NCI-H446 (cell line): ENCODE results near the gene UMAD1.

Experiments used
- DNase-seq, 2 experiments: peaks; one replicate each; lab custom pipeline; 2025; lab: John Stamatoyannopoulos, UW

Gene UMAD1

DNA sequence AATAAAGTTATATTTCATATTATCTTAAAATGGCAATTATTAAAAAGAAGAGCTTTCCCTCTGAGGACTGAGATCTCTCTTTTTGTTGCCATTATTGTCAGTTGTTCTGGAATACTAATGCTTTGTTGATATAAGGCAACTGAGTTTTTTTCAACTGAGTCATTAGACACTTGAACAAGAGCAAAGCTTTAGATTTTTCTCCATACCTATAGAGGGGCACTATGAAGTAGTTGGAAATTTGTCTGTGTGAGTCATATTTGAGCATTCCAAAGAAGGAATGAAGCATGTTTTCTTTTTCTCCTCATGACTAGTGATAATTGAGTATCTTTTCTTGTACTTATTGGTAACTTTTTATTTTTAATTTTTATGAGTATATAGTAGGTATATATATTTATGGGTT lies 53.3 kb downstream of the UMAD1 start:
- peak in 1 of 2 experiments; percentile 21 for DNase-seq

DNA sequence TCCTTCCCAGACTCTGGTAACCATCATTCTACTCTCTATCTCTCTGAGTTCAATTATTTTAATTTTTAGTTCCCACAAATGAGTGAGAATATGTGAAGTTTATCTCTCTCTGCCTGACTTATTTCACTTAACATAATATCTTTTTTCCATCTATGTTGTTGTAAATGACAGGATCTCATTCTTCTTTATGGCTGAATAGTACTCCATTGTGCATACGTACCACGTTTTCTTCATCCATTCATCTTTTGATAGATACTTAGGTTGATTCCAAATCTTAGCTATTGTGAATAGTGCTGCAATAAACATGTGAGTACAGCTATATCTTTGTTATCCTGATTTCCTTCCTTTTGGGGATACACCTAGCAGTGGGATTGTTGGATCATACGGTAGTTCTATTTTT lies 54.0 kb downstream of the UMAD1 start:
- DNase-seq, result no peak

DNA sequence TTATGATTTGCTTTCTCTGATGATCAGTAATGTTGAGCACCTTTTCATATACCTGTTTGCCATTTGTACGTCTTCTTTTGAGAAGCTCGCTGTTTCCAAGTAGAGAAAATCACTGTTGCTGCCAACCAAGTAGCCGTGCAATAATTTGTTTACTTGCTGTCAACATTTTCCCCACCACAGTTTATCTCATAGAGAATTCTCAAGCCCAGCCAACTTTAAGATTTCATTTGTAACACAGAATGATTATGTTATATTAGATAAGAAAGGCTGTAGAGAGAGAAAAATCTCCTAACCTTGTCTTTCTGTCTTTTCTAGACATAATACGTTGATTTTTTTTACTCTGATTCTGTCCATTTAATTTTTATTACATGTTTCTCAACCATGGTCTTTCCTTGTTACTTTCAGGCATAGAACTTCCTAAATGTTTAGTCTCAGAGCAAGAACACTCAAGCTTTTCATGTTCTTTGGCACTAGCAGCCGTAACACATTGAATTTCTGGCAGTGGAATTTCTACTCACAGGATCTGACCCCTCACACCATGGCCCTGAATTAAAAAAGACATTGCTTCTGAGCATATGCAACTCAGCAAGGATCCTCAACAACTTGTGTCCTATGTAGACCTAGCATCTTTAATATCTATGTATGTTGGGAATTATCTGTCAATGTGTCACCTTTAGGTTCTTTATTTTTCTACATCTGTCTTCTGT lies 54.7 kb downstream of the UMAD1 start:
- DNase-seq, result peak; percentile 38 to 68

- DNase-seq, result peak; percentile 77 to 89
Observed at GRCh38 chr7:7696458-7697119, 56.0 kb downstream of the UMAD1 start.

DNA sequence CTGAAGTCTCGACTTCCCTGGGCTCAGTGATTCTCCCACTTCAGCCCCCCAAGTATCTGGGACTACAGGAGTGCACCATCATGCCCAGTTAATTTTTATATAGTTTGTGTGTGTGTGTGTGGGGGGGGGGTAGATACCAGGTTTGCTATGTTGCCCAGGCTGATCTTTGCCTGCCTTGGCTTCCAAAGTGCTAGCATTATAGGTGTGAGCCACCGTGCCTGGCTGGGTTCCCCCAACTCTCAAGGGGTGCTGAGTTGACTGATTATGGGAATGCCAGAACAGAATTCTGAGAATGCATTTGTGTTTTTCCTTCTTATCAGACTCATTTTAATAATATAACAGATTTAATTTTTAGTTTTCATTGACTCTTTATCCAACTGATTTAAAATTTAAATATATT lies 58.4 kb downstream of the UMAD1 start:
- DNase-seq, result no peak

DNA sequence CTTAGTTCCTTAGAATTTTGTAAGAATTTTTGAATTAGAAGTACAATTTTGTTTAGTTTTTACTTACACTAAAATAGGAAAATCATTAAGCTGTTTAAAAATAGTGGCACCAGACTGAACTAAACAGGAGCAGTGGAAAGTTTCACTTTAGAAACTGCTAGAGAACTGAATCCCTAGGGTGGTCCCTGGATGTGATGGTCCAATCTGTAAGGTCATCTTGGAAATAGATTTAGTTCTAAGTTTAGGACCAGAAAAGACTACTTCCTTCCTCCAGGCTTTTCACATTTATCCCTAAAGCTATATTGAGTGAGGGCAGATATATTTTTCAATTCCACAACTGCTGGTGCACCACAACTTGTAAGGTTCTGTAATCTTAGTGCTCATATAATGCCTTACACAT lies 58.8 kb downstream of the UMAD1 start:
- DNase-seq, result no peak

DNA sequence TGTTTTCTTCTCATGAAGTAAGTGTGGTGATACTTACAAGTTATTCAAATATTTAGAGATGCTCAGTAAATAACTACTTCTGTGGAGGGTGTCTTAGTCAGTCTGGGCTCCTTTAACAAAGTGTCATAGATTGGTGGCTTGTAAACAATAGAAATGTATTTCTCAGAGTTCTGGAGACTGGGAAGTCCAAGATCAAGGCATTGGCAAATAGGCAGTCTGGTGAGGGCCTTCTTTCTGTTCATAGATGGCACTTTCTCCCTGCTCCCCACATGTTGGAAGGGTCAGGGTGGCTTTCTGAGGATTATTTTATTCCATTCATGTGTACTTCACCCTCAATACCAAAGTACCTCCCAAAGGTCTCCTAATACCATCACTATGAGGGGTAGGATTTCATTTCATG lies 59.4 kb downstream of the UMAD1 start:
- no peak for DNase-seq

GRCh38 chr7:7701527-7701926 lies 61.0 kb downstream of the UMAD1 start:
- no peak for DNase-seq

DNA sequence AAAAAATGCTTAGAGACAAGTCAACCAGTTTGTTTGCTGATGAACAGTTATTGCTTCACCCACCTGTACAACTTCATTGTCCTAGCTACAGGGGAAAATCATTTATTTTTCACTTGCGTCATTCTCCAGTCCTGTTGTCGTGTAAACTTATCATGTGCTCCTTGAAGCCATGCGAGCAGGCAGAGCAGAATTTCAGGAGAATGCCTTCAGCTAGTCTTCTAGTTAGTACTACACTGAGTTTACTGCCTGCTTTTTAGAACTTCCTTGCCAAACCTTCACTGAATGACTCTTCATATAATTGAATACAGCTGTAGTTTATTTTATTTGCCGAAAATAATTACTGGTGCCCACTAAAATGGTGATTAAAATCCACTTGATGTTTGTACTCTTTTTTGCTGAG lies 62.3 kb downstream of the UMAD1 start:
- peak in 1 of 2 experiments; percentile 35 for DNase-seq

GRCh38 chr7:7703427-7703826 lies 62.9 kb downstream of the UMAD1 start:
- DNase-seq, result no peak

DNA sequence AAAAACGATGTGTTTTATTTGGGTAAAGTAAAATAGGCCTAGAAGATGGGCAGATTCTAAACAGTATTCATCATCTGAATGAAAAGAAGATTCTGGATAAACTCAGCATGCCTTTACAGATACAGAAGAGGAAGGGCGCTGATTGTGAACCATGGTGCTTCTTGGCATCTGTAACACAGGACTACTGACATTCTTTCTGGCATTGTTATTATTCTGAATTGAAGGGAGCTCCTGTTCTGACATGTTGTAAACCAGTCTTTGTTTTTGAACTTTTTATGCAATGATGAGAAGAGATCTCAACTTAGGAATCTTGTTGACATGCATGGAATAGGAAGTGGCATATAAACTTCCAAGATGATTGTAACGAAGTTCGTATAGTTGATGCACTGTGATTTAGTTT lies 64.3 kb downstream of the UMAD1 start:
- DNase-seq, result peak in 1 of 2 experiments; percentile 15

DNA sequence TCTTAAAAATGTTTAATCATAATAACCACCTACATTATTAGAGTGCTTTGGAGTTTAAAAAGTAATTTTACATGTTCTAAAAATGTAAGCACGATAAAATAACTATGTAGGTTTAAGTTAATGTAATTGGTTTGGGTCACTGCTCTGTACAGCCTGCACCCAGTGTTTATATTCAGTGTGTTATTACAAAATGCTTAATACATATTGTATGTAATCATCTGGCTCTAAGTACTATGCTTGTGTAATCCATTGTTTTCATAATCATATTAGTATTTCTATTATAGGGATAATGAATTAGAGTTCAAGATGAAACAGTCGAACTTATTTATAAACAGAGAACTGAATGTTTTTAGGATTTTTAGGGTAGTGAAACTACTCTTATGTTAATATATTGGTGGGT lies 64.8 kb downstream of the UMAD1 start:
- DNase-seq, result no peak

DNA sequence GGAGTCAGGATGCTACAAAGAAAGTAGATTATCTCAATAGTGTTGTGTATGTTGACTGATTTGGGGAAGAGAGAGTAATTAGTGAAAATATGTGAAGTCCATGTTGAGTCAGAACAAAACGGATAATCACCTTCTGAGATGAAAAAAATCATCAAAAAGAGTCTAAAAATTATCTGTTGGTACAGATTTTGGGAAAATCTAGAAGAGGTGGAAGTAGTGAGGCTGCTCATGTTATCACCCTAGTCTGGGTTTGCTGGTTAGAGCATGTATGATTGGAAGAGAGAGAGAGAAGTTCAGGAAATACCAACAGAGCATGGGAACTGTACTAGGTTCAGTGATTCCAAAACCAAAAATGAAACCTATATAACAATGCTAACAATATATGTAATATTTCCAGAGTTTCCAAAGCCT lies 65.6 kb downstream of the UMAD1 start:
- no peak for DNase-seq

DNA sequence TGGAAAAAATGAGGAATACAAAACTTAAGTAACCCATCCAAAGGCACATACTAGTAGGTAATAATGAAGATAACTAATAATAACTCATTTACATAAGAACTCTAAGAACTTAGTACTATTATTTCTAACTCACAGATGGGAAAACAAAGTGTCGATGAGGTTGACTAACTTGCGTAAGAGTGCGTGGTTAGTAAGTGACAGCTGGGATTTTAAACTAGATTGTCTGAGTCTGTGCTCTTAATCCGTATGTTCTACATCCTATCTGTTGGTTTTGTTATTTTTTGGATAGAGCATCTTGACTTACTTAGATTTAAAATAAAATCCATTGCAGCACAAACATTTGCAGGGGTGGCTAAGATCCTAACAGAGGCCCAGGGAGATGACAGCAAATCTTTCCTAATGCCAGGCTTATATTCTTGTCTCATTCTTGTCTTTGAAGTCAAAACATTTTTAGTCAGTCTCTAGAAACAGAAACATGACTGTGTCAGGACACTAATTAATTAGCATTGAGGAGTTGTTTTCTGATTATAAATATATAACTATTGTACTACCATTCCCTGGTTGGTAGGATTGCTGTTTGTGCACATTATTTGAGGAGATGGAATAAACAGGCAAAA lies 66.1 kb downstream of the UMAD1 start:
- DNase-seq, result peak in 1 of 2 experiments; percentile 22

DNA sequence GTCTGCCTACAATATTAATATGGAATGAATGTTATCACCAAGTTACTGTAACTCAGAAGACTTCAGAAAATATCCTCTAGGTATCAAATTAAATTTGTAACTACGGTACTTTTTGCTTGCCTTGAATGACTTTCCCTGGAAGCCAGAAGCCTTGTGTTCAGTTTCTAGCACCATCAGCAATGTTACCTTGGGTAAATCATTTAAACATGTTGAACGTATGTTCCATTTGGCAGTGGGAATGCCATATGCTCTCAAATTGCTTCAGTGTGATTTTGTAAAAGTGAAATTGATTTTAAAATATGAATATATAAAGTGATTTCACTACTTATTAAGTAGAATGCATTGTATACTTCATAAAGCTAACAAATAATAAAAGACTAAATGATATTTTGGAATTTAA lies 66.7 kb downstream of the UMAD1 start:
- DNase-seq, result peak; percentile 44 to 63

GRCh38 chr7:7707806-7708205 lies 67.3 kb downstream of the UMAD1 start:
- DNase-seq, result peak; percentile 50 to 52

GRCh38 chr7:7709291-7709690 lies 68.7 kb downstream of the UMAD1 start:
- DNase-seq, result no peak

DNA sequence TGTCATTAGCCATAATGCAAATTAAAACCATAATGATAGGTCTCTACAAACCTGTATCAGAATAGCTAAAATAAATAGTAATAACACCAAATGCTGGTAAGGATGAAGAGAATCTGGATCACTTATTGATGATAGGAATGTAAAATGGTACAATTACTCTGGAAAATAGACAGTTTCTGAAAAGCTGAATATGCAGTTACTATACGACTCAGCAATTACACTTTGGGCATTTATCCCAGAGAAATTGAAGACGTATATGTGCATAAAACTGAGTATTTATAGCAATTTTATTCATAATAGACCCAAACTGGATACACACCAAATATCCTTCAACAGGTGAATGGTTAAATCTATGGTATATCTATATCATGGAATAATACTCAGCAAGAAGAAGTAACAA lies 69.9 kb downstream of the UMAD1 start:
- no peak for DNase-seq

- no peak for DNase-seq
Observed at GRCh38 chr7:7713730-7714129, 73.2 kb downstream of the UMAD1 start.

GRCh38 chr7:7718492-7718891 lies 77.9 kb downstream of the UMAD1 start, which contains the start of gene RPA3:
Gene RPA3 (minus strand): TSS chr7:7718607. CDS start chr7:7640418, 78,189 bp downstream.
- peak; percentile 61 to 66 for DNase-seq

GRCh38 chr7:7719236-7719635 lies 78.7 kb downstream of the UMAD1 start:
- peak; percentile 88 to 93 for DNase-seq

DNA sequence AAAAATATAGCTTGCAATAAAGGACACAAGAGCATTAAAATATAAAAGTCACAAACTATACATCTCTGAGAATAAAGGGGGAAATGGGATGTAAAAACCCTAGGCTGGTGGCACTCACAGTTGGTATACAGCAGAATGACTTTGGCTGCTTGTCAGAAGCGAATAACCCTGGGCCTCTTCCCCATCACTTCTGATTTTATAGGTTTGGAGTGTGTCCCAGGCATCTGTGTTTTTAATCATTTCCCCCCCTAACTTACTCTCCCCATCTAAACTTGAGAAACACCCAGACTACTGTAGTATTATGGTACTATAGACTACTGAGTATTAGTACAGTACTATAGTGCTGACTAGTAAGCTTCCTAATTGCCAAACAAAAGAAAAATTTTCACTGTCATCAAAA lies 79.6 kb downstream of the UMAD1 start:
- peak; percentile 67 to 85 for DNase-seq
